ENCODE data around the gene SETX. TPM values are rescaled to one million over a fixed set of nuclear protein-coding genes. Genes with fewer than 3 reads are reported as not detected.

Gene SETX
- total RNA-seq, 1 donor from 2014 or later: 49.7 TPM

DNA sequence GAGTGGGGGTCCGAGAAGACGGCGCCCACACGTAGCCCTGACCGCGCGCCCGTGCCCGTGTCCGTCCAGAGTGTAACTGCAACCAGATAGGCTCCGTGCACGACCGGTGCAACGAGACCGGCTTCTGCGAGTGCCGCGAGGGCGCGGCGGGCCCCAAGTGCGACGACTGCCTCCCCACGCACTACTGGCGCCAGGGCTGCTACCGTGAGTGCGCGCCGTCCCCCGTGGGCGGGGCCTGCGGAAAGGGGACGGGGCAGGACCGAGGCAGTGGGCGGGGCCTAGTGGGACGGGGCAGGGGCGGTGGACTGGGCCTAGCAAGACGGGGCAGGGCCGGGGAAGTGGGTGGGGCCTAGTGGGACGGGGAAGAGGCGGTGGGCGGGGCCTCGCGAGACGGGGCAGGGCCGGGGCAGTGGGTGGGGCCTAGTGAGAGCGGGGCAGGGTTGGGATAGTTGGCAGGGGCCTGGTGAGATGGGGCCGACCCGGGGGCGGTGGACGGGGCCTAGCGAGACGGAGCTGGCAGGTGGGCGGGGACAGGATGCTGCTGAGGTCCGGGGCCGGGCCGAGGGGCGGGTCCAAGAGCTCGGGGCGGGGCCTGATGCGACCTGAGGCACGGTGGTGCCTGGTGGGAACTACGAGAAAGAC, 113.8 kb downstream of the SETX start:
- Histone ChIP-seq H2AFZ (replicated peaks) (peak overlapping the region; percentile 77), H3K36me3 (no peaks in the 10 kb centered on the region), H3K4me2 (peak overlapping the region; percentile 99), H3K9ac (no peak overlapping the region), H3K4me3 (peak overlapping the region; percentile 70), H3K79me2 (ENCODE audit: low read depth) (no peaks in the 10 kb centered on the region), H3K4me1 (peaks cover 24% of the 10 kb centered on the region), H3K27ac (no peak overlapping the region), H4K20me1 (ENCODE audit: low read depth) (no peaks in the 10 kb centered on the region), H3F3A (ENCODE audit: low read depth) (peaks cover 24% of the 10 kb centered on the region), H3K9me3 (ENCODE audit: low read depth) (no peaks in the 10 kb centered on the region), H3K27me3 (peaks cover 68% of the 10 kb centered on the region)
- Mint-ChIP-seq H3K27ac (no peak overlapping the region), H3K9me3 (no peaks in the 10 kb centered on the region), H3K4me1 (peaks cover 20% of the 10 kb centered on the region), H3K36me3 (no peaks in the 10 kb centered on the region), H3K27me3 (ENCODE audit: insufficient read depth, low read depth) (peaks cover 26% of the 10 kb centered on the region), H3K4me3 (peak overlapping the region; percentile 93)
- peak; percentile 99 for DNase-seq (ENCODE audit: low spot score)
- TF ChIP-seq, protein P1, sequence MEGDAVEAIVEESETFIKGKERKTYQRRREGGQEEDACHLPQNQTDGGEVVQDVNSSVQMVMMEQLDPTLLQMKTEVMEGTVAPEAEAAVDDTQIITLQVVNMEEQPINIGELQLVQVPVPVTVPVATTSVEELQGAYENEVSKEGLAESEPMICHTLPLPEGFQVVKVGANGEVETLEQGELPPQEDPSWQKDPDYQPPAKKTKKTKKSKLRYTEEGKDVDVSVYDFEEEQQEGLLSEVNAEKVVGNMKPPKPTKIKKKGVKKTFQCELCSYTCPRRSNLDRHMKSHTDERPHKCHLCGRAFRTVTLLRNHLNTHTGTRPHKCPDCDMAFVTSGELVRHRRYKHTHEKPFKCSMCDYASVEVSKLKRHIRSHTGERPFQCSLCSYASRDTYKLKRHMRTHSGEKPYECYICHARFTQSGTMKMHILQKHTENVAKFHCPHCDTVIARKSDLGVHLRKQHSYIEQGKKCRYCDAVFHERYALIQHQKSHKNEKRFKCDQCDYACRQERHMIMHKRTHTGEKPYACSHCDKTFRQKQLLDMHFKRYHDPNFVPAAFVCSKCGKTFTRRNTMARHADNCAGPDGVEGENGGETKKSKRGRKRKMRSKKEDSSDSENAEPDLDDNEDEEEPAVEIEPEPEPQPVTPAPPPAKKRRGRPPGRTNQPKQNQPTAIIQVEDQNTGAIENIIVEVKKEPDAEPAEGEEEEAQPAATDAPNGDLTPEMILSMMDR (IDR thresholded peaks at IDR 0.05): no peak
- TF ChIP-seq EZH2 (IDR thresholded peaks at IDR 0.05) (no peak), EZH2phosphoT487 (IDR thresholded peaks at IDR 0.05) (no peak)

DNA sequence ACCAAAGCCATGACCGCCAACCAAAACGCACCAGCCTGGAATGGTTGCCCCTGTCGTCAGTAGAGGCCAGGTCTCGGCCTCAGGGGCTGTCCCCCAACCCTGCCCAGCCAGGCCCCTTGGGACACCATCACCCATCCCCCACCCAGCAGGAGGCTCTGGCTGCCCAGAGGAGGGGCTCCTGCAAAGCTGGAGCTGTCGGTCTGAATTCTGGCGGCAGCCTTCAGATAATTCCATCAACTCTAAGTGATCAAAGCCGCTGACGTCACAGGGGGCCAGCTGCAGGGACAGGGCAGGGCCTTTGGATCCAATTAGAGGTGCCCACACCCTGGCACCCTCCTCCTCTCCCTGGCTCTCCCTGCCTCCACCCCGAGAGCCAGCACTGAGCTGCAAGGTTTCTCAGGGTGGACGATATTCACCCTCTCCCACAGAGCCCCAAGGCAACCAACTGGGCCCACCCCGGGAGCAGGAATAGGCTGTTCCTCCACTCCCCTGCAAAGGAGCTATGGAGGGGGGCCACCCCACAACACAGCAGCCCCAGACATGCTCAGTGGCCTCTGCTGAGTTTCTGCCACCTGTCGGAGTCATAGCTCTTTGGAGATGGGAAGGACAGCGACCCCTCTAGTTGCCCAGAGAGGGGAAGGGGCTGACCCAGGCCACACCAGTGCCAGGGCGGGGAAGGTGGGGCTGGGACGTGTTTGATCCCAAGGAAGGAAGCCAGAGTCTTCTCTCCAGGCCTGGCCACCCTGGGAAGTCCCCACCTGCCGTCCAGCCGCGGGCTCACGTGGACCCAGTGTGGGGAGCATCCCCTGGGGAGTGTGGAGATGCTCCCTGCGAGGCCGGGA, 114.6 kb downstream of the SETX start:
- H4K20me1 ChIP-seq (ENCODE audit: low read depth): no peaks in the 10 kb centered on the region
- no peak overlapping the region for H3K9ac ChIP-seq
- H3K36me3 ChIP-seq: no peaks in the 10 kb centered on the region
- TF ChIP-seq, protein P1 (IDR thresholded peaks at IDR 0.05): no peak
- no peak for TF ChIP-seq EZH2 (IDR thresholded peaks at IDR 0.05)
- no peak for TF ChIP-seq EZH2phosphoT487 (IDR thresholded peaks at IDR 0.05)
- H3F3A ChIP-seq (ENCODE audit: low read depth): peaks cover 24% of the 10 kb centered on the region
- H3K4me3 ChIP-seq: peak overlapping the region; percentile 49
- H3K4me1 ChIP-seq: peaks cover 24% of the 10 kb centered on the region
- Mint-ChIP-seq H3K27me3 (ENCODE audit: insufficient read depth, low read depth) (peaks cover 26% of the 10 kb centered on the region), H3K9me3 (no peaks in the 10 kb centered on the region), H3K4me1 (peaks cover 22% of the 10 kb centered on the region), H3K36me3 (no peaks in the 10 kb centered on the region), H3K4me3 (peak overlapping the region; percentile 64), H3K27ac (no peak overlapping the region)
- H3K79me2 ChIP-seq (ENCODE audit: low read depth): no peaks in the 10 kb centered on the region
- H2AFZ ChIP-seq (replicated peaks): peak overlapping the region; percentile 77
- H3K27me3 ChIP-seq: peaks cover 68% of the 10 kb centered on the region
- DNase-seq (ENCODE audit: low spot score): peak; percentile 64
- no peak overlapping the region for H3K27ac ChIP-seq
- H3K4me2 ChIP-seq: peak overlapping the region; percentile 73
- no peaks in the 10 kb centered on the region for H3K9me3 ChIP-seq (ENCODE audit: low read depth)

DNA sequence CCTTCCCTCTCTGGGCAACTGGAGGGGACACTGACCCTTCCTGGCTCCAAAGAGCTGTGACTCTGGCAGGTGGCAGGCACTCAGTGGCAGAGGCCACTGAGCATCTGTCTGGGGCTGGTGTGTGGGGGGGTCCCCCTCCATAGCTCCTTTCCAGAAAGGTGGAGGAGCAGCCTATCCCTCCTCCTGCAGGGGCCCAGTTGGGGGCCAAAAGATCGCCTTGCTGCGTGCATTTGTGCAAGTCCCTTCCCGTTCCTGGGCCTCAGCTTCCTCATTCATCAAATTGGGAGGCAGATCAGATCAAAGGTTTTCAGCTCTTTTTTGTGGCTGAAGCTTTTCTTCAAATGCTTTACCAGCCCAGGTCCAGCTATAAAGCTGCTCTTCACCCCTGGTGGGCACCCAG, 115.3 kb downstream of the SETX start:
- Histone ChIP-seq H2AFZ (replicated peaks) (no peak overlapping the region), H3K4me2 (no peak overlapping the region)
- peaks cover 24% of the 10 kb centered on the region for H3K27me3 Mint-ChIP-seq (ENCODE audit: insufficient read depth, low read depth)

More for the DNA sequence above, 115.3 kb downstream of the SETX start:
- H4K20me1 ChIP-seq (ENCODE audit: low read depth): no peaks in the 10 kb centered on the region
- no peak overlapping the region for H3K4me3 Mint-ChIP-seq
- no peaks in the 10 kb centered on the region for H3K36me3 ChIP-seq
- H3K36me3 Mint-ChIP-seq: no peaks in the 10 kb centered on the region
- H3K4me3 ChIP-seq: no peak overlapping the region
- H3F3A ChIP-seq (ENCODE audit: low read depth): peaks cover 27% of the 10 kb centered on the region
- H3K4me1 ChIP-seq: peaks cover 25% of the 10 kb centered on the region
- H3K9me3 ChIP-seq (ENCODE audit: low read depth): no peaks in the 10 kb centered on the region
- no peak overlapping the region for H3K27ac ChIP-seq
- TF ChIP-seq EZH2phosphoT487 (IDR thresholded peaks at IDR 0.05) (no peak), EZH2 (IDR thresholded peaks at IDR 0.05) (no peak)
- TF ChIP-seq, protein P1 (IDR thresholded peaks at IDR 0.05): no peak
- H3K4me1 Mint-ChIP-seq: peaks cover 28% of the 10 kb centered on the region
- DNase-seq (ENCODE audit: low spot score): no peak
- H3K9me3 Mint-ChIP-seq: no peaks in the 10 kb centered on the region
- no peaks in the 10 kb centered on the region for H3K79me2 ChIP-seq (ENCODE audit: low read depth)
- H3K9ac ChIP-seq: no peak overlapping the region
- H3K27ac Mint-ChIP-seq: no peak overlapping the region
- H3K27me3 ChIP-seq: peaks cover 64% of the 10 kb centered on the region
